ENCODE results near the gene SMTN. TPM values are rescaled to one million over a fixed set of nuclear protein-coding genes. Genes with fewer than 3 reads are reported as not detected.
A peak's percentile ranks its signal among the peaks of the same experiment; 100 is the strongest.

The SMTN gene
- total RNA-seq, 2 donors from 2014 or later, result 33.1 to 40.2 TPM

DNA sequence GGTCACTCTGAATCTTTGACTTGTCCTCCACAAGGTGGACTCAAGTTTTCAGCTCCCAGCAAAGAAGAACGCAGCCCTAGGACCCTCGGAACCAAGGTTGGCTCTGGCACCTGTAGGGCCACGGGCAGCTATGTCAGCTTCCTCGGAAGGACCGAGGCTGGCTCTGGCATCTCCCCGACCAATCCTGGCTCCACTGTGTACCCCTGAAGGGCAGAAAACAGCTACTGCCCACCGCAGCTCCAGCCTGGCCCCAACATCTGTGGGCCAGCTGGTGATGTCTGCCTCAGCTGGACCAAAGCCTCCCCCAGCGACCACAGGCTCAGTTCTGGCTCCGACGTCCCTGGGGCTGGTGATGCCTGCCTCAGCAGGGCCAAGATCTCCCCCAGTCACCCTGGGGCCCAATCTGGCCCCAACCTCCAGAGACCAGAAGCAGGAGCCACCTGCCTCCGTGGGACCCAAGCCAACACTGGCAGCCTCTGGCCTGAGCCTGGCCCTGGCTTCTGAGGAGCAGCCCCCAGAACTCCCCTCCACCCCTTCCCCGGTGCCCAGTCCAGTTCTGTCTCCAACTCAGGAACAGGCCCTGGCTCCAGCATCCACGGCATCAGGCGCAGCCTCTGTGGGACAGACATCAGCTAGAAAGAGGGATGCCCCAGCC, 43.8 kb downstream of the SMTN start:
- peak in 1 of 2 donors; percentile 9 for ATAC-seq (replicated peaks in 1 of 2)
- no peak for DNase-seq
- H3K4me3 Mint-ChIP-seq, result no peak overlapping the region
- H3K9me3 Mint-ChIP-seq, result no peaks in the 10 kb centered on the region
- peaks cover 4% of the 10 kb centered on the region for H3K4me1 Mint-ChIP-seq (ENCODE audit: low read depth)
- H3K27me3 Mint-ChIP-seq (ENCODE audit: low read depth), result no peaks in the 10 kb centered on the region
- H3K27ac Mint-ChIP-seq, result no peak overlapping the region
- H3K36me3 Mint-ChIP-seq (ENCODE audit: insufficient read depth in 2 of 2), result no peaks in the 10 kb centered on the region

- no peaks in the 10 kb centered on the region for H3K9me3 Mint-ChIP-seq
- H3K36me3 Mint-ChIP-seq (ENCODE audit: insufficient read depth in 2 of 2), result no peaks in the 10 kb centered on the region
- peaks cover 4% of the 10 kb centered on the region for H3K4me1 Mint-ChIP-seq (ENCODE audit: low read depth)
- H3K27ac Mint-ChIP-seq, result no peak overlapping the region
- no peak for ATAC-seq (replicated peaks in 1 of 2)
- no peaks in the 10 kb centered on the region for H3K27me3 Mint-ChIP-seq (ENCODE audit: low read depth)
- no peak for DNase-seq
- H3K4me3 Mint-ChIP-seq, result no peak overlapping the region
Observed at GRCh38 chr22:31125521-31126117, 44.5 kb downstream of the SMTN start.

GRCh38 chr22:31126128-31126868, 45.2 kb downstream of the SMTN start:
- peaks cover 4% of the 10 kb centered on the region for H3K4me1 Mint-ChIP-seq (ENCODE audit: low read depth)
- no peaks in the 10 kb centered on the region for H3K27me3 Mint-ChIP-seq (ENCODE audit: low read depth)
- H3K9me3 Mint-ChIP-seq, result no peaks in the 10 kb centered on the region
- DNase-seq (no peak), ATAC-seq (replicated peaks in 1 of 2) (no peak)
- no peaks in the 10 kb centered on the region for H3K36me3 Mint-ChIP-seq (ENCODE audit: insufficient read depth in 2 of 2)
- H3K4me3 Mint-ChIP-seq, result no peak overlapping the region
- no peak overlapping the region for H3K27ac Mint-ChIP-seq

DNA sequence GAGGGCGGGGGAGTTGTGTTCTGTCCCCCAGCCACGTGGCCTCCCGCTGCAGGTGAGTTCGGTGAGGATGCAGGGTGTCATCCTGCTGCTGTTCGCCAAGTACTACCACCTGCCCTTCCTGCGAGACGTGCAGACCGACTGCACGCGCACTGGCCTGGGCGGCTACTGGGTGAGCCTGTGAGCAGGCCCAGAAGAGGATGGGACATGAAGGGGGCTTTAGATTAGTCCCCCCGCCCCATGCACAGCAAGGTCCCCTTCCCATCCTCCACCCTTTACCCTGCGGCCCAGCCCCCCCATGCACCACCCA, 45.7 kb downstream of the SMTN start:
- Mint-ChIP-seq H3K27ac (no peak overlapping the region), H3K4me1 (ENCODE audit: low read depth) (peaks cover 4% of the 10 kb centered on the region), H3K36me3 (ENCODE audit: insufficient read depth in 2 of 2) (no peaks in the 10 kb centered on the region), H3K4me3 (no peak overlapping the region), H3K27me3 (ENCODE audit: low read depth) (no peaks in the 10 kb centered on the region), H3K9me3 (no peaks in the 10 kb centered on the region)
- DNase-seq (no peak), ATAC-seq (replicated peaks in 1 of 2) (no peak)

DNA sequence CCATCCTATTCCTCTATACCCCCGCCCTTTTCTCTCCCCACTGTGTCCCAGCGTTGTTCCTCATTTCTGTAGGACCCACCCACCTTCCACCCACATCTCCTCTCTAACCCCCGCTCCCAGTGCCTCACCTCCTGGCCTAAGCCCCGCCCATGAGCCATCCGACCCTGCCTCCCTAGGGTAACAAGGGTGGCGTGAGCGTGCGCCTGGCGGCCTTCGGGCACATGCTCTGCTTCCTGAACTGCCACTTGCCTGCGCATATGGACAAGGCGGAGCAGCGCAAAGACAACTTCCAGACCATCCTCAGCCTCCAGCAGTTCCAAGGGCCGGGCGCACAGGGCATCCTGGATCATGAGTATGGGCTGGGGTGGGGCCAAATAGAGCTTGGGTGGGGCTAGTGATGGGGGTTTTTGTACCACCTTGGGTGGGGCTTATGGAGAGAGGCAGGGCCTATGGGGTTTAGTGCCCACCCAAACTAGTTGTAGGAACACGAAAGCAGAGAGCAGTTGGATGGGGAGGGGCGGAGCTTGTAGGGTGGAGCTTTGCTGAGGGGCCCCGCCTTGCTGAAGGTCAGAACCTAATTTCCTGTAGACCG, 46.2 kb downstream of the SMTN start:
- Mint-ChIP-seq H3K4me1 (ENCODE audit: low read depth) (peaks cover under 1% of the 10 kb centered on the region), H3K4me3 (no peak overlapping the region), H3K9me3 (no peaks in the 10 kb centered on the region), H3K36me3 (ENCODE audit: insufficient read depth in 2 of 2) (no peaks in the 10 kb centered on the region), H3K27me3 (ENCODE audit: low read depth) (no peaks in the 10 kb centered on the region), H3K27ac (no peak overlapping the region)
- ATAC-seq (replicated peaks in 1 of 2), result no peak
- DNase-seq, result no peak

- Mint-ChIP-seq H3K36me3 (ENCODE audit: insufficient read depth in 2 of 2) (no peaks in the 10 kb centered on the region), H3K9me3 (no peaks in the 10 kb centered on the region)
- no peak for ATAC-seq (replicated peaks in 1 of 2)
Observed at GRCh38 chr22:31128156-31128555, 47.0 kb downstream of the SMTN start.

GRCh38 chr22:31130873-31131272, 49.8 kb downstream of the SMTN start:
- no peaks in the 10 kb centered on the region for H3K9me3 Mint-ChIP-seq
- no peak for DNase-seq
- H3K27ac Mint-ChIP-seq, result no peak overlapping the region

More at GRCh38 chr22:31128156-31128555, 47.0 kb downstream of the SMTN start:
- H3K4me1 Mint-ChIP-seq (ENCODE audit: low read depth), result no peaks in the 10 kb centered on the region
- no peak overlapping the region for H3K4me3 Mint-ChIP-seq
- no peak for DNase-seq
- H3K27me3 Mint-ChIP-seq (ENCODE audit: low read depth), result no peaks in the 10 kb centered on the region
- H3K27ac Mint-ChIP-seq, result no peak overlapping the region

GRCh38 chr22:31133911-31134310, 52.8 kb downstream of the SMTN start:
- Mint-ChIP-seq H3K36me3 (ENCODE audit: insufficient read depth in 2 of 2) (no peaks in the 10 kb centered on the region), H3K27me3 (ENCODE audit: low read depth) (no peaks in the 10 kb centered on the region), H3K4me3 (no peak overlapping the region), H3K9me3 (no peaks in the 10 kb centered on the region), H3K27ac (no peak overlapping the region), H3K4me1 (ENCODE audit: low read depth) (no peaks in the 10 kb centered on the region)
- DNase-seq (no peak), ATAC-seq (replicated peaks in 1 of 2) (no peak)

More at GRCh38 chr22:31130873-31131272, 49.8 kb downstream of the SMTN start:
- Mint-ChIP-seq H3K36me3 (ENCODE audit: insufficient read depth in 2 of 2) (no peaks in the 10 kb centered on the region), H3K4me1 (ENCODE audit: low read depth) (no peaks in the 10 kb centered on the region), H3K27me3 (ENCODE audit: low read depth) (no peaks in the 10 kb centered on the region), H3K4me3 (no peak overlapping the region)
- ATAC-seq (replicated peaks in 1 of 2), result no peak

DNA sequence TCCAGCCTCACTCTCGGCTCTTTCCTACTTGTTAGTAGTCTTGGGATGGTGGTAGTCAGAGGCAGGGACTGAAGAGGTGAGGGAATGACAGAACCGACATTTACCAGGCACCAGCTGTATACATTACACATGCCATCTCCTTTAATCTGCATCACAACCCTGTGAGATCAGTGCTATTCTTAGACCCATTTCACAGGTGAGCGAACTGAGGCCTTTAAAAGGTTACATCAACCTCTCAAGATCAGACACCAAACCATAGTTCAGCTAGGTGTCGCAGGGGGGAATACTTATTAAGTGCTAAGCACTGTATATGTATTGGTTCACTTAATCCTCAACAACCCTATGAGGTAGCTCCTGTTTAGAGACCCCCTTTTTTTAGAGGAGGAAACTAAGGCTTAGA, 53.6 kb downstream of the SMTN start:
- H3K9me3 Mint-ChIP-seq, result no peaks in the 10 kb centered on the region
- no peaks in the 10 kb centered on the region for H3K36me3 Mint-ChIP-seq (ENCODE audit: insufficient read depth in 2 of 2)

DNA sequence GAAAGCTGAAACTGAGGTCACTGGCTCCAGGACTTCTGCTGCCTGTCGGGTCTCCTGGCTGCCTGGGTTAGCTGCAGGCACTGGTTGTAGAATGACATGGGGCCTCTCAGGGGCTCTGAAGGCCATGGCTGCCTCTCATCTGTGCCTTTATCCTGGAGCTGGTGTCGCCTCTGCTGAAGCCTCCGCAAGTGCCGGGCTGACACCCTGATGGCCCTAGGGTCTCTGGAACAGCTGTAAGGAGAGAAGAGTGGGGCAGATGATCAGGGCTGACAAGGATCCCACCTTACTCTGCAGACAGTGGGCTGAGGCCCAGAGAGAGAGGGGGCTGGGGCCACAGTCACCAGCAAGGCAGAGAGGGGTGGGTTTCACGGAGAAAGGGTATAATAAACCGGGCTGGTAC, 54.6 kb downstream of the SMTN start:
- Mint-ChIP-seq H3K9me3 (no peaks in the 10 kb centered on the region), H3K36me3 (ENCODE audit: insufficient read depth in 2 of 2) (no peaks in the 10 kb centered on the region), H3K4me1 (ENCODE audit: low read depth) (no peaks in the 10 kb centered on the region), H3K27me3 (ENCODE audit: low read depth) (no peaks in the 10 kb centered on the region), H3K27ac (no peak overlapping the region), H3K4me3 (no peak overlapping the region)
- DNase-seq (no peak), ATAC-seq (replicated peaks in 1 of 2) (no peak)

More for the DNA sequence above, 53.6 kb downstream of the SMTN start:
- Mint-ChIP-seq H3K4me3 (no peak overlapping the region), H3K4me1 (ENCODE audit: low read depth) (no peaks in the 10 kb centered on the region), H3K27ac (no peak overlapping the region), H3K27me3 (ENCODE audit: low read depth) (no peaks in the 10 kb centered on the region)
- ATAC-seq (replicated peaks in 1 of 2), result no peak
- no peak for DNase-seq

DNA sequence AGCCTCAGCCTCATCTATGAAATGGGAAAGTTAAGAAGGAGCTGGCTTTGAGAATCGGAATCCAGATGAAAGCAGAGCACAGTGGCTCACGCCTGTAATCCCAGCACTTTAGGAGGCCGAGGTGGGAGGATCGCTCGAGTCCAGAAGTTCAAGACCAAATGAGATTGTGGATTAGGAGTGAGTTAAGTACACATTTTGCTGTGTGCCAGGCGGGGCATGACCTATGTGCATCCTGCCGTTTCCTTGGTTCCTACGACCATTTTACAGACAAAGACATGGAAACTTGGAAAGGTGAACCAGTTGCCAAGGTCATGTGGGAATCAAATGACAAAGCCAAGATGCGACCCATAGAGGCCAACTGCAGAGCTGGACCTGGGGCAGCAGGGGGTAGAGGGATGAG, 55.0 kb downstream of the SMTN start:
- Mint-ChIP-seq H3K27me3 (ENCODE audit: low read depth) (no peaks in the 10 kb centered on the region), H3K4me1 (ENCODE audit: low read depth) (no peaks in the 10 kb centered on the region), H3K4me3 (no peak overlapping the region), H3K36me3 (ENCODE audit: insufficient read depth in 2 of 2) (no peaks in the 10 kb centered on the region), H3K27ac (no peak overlapping the region), H3K9me3 (no peaks in the 10 kb centered on the region)
- ATAC-seq (replicated peaks in 1 of 2) (no peak), DNase-seq (no peak)

- no peak overlapping the region for H3K4me3 Mint-ChIP-seq
Observed at GRCh38 chr22:31136711-31137110, 55.6 kb downstream of the SMTN start.

GRCh38 chr22:31137721-31138120, 56.6 kb downstream of the SMTN start:
- Mint-ChIP-seq H3K27me3 (ENCODE audit: low read depth) (no peaks in the 10 kb centered on the region), H3K4me1 (ENCODE audit: low read depth) (no peaks in the 10 kb centered on the region), H3K27ac (no peak overlapping the region), H3K4me3 (no peak overlapping the region), H3K9me3 (no peaks in the 10 kb centered on the region), H3K36me3 (ENCODE audit: insufficient read depth in 2 of 2) (no peaks in the 10 kb centered on the region)
- ATAC-seq (replicated peaks in 1 of 2), result no peak
- DNase-seq, result no peak

More at GRCh38 chr22:31136711-31137110, 55.6 kb downstream of the SMTN start:
- Mint-ChIP-seq H3K36me3 (ENCODE audit: insufficient read depth in 2 of 2) (no peaks in the 10 kb centered on the region), H3K27me3 (ENCODE audit: low read depth) (no peaks in the 10 kb centered on the region), H3K4me1 (ENCODE audit: low read depth) (no peaks in the 10 kb centered on the region), H3K27ac (no peak overlapping the region), H3K9me3 (no peaks in the 10 kb centered on the region)
- no peak for ATAC-seq (replicated peaks in 1 of 2)
- no peak for DNase-seq
